NCI-H748 (cell line): ENCODE data around the gene RMP24.

Experiments used
- DNase-seq: peaks from one replicate; lab custom pipeline; 2025; ENCODE audit not compliant: unreplicated experiment; lab: John Stamatoyannopoulos, UW

RMP24 gene

GRCh38 chr18:36028859-36029258, 56.4 kb downstream of the RMP24 start:
- no peak for DNase-seq
